ENCODE results near the gene FYN. TPM values are rescaled to one million over a fixed set of nuclear protein-coding genes. Genes with fewer than 3 reads are reported as not detected.
"Not testable (repeated sequence)": the region's sequence is repeated elsewhere in the genome, so short reads cannot be mapped to it uniquely, and the experiment has no call there.

Gene FYN
- total RNA-seq, 1 donor from 2014 or later = 5.2 TPM

DNA sequence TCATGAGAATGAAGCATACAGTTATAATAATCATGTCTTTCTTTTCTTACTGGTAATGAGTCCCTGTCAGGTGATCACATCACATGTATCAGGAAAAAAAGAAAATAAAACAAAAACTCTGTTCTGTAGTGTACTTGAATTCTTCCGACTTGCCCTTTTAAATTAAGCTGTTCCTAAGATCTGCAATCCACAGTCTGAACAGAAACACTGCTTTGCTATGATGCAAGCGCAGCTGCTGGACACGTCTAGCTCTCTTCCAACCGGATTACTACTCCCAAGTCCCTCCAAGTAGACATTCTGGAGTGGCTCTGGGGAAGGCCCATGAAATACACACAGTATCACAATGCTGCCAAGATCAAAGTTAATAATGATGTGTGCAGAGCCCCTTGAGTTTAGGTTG, 83.7 kb downstream of the FYN start:
- ATAC-seq = no peak

DNA sequence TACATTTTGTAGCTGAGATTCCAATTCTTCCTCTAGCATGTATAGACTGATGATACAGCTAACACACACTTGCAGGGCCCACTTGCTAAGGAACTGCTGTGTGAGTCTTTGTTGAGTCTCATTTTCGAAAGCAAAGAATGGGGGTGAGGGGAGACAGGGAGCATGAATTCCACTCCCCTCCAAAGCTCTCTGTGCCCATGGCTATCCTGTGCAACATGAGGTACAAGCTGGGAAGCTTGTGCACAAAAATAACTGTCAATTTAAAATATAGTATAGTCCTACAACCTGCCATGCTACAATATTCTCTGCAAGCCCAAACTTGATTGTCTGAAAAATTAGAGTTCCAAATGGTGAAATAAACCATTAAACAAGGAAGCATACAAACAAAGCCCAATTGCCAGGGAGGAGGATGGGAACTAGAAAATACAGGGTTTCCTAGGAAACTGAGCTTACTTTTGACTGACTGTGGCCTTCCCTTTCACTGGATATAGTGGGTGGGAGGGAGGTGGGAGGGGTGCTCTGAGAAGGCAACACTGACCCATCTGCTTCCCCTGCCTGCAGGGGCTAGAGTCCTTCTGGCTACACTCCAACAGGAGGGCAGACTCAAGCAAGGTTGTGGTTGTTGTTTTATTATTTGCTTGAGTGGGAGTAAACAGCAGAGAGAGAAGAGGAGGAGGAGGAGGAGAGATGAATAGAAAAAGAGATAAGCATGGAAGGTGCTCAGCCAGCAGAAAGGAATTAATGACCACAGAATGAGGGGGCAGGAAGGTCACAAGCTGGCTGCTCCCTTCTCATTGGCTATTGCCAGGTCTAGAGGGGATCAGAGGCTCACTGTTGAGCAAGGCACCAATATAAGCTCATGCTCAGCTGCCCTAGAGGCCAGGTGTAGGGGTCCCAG, 84.6 kb downstream of the FYN start:
- no peak for ATAC-seq

DNA sequence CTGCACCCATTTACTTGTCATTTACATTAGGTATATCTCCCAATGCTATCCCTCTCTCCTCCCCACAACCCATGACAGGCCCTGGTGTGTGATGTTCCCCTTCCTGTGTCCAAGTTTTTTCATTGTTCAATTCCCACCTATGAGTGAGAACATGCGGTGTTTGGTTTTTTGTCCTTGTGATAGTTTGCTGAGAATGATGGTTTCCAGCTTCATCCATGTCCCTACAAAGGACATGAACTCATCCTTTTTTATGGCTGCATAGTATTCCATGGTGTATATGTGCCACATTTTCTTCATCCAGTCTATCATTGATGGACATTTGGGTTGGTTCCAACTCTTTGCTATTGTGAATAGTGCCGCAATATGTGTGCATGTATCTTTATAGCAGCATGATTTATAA, 87.1 kb downstream of the FYN start:
- not testable (repeated sequence) for ATAC-seq

DNA sequence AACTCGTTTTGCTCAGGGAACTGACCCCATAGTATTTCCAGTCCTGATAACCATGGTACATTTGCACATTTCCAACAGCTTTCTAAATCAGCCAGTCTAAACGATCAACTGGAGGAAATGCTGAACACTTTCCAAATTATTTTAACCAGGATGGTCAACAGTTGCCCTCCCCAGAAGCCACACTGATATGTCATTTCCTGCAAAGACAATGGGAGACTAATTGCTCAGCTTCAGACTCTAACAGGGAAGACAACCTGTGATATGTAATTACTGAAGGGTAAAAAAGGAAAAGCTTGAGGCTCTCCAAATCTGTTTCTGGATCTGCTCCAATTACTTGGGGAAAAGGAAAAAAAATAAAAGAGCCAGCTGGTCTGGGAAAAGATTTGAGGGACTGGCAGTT, 88.8 kb downstream of the FYN start:
- no peak for ATAC-seq

DNA sequence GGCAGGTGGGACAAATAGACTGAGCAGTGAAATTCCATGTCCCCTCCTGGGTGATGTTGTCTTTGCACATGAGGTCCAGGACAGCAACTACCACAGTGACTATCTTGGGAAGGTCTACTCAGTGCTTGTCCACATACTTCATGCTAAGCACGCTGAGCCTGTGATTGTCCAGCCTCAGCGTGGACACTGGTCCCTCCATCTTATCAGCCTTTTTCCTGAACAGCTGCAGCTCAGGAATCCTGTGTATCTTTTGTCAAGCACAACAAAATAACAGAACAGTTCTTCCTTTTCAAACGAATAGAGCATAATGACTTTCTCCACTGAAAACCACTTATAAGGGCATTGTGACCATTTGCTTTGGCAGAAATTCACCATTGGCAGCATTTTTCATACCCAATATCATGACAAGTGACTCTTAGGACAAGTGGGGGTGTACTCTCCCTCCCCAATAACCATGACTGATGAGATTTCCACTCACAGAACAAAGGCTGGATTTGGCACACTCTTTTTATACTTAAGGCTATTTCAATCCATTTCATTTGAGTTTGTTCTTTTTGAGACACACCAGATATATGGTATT, 90.3 kb downstream of the FYN start:
- ATAC-seq = no peak

DNA sequence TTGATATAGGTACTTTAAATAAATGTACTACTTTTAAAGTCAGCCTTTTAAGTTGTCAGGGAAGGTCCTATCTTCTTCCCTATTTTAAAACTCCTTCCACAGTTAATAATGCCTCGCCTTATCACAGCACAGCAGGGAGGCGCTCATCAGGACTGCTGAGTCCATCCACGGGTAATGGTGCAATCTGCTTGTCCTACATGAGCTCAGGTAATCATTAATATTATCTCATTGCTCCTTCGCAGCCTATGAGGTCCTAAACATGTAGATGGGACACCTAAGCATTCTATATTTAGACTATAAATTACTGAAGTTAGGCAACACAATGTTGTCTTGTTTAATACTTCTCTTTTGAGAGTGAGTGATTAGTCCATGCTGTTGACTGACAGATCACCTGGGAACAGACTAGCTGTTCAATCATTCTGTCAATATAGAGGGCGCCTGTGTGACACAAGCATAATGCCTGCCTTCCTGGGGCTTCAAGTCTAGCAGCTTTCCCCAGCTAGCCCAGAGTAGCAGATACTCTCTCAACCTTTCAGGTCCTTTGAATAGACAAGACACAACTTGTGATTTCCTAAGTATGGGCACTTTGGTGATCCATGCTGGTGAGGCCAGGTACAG, 91.0 kb downstream of the FYN start:
- ATAC-seq = no peak

DNA sequence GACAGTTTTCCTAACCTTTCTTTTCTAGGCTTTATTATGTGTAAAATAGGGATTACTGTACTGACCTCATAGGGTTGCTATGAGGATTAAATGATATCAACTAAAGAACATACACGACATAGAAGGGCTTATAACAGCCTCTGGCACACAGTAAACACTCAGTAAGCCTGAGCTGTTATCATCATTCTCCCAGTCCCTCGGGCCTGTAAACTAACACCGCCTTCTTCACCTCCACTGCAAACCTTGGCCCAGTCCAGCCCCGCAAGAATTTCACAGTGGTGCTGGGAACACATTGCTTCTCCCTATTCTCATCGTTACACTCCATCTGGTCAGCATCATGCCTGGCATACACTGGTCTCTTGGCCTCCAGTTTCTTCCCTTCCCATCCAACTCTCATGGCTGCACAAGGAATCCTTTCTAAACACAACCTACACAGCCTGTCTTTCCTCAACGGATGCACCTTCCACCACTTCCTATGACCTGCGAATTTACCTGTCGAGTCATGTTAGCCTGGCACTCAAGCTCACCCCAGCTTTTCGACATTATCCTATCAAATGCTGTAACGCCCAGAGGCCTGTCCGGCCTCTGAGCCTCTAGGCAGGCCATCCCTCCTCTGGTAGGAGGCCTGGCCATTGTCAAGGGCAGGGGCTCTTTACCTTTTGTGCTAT, 92.1 kb downstream of the FYN start:
- ATAC-seq = no peak

DNA sequence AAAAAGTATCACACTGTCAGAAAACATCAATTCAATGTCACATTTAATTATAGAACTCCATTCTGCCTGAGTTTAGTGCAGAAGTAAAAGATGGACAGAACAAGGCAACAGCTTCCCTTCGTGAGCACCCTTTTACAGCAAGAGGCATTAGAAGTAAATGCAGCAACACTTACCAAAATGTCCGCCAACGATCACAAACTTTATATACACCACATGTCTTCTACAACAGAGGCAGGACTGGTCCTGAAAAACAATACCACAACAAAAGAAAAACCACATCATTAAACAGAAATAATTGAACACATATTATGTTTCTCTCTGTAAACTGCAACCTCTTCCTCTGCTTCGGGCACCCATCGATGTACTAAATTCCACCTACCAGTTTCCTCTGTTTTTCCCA, 92.9 kb downstream of the FYN start:
- ATAC-seq = no peak

DNA sequence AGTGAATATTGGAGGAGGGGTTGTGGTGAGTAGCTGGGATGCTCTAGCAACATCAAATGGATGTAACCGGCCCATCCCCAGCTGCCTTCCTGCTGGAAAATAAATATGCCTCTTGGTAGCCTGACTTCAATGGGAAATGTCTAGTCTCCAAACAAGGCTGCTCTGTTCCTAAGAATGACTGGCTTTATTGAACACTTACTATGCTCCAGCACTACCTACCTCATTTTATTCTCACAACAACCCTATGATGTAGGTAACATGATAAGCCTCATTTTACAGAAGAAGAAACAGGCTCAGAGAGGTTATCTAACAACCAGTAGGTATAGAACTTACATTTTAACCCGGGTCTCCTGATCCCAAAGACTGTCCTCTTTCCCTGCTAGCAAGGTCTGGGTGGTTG, 93.6 kb downstream of the FYN start:
- ATAC-seq = no peak

DNA sequence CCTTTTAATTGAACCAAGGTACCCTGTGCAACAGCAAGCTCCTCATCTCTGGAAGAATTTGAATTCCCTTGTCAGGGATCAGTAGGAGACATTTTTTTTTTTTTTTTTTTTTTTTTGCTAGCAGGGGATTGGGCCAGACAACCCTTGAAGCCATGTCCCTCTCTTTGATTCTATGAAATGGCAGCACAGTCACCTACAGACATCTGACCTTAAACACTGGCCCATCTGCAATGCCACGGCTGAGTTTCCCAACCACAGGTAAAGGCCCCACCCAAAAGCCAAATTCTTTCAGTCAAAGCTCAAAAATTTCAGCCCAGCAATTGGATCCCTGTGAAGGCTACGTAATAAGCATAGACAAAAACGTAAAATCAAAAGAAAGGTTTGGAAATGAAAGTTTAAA, 94.2 kb downstream of the FYN start:
- no peak for ATAC-seq

DNA sequence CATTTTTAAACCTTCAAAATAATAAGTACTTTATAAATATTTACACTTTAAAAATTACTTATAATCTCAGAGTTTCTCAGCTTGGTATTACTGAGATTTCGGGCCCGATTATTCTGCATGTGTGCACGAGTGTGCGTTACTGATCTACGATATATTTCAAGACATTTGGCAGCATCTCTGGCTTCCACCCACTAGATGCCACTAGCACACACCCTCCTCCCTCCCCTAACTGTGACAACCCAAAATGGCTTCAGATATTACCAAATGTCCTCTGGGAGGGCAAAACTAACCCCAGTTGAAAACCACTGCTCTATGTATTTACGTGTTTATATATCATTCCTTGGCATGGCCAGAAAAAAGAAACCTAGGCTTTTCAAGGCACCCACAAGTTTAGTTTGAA, 95.9 kb downstream of the FYN start:
- no peak for ATAC-seq

DNA sequence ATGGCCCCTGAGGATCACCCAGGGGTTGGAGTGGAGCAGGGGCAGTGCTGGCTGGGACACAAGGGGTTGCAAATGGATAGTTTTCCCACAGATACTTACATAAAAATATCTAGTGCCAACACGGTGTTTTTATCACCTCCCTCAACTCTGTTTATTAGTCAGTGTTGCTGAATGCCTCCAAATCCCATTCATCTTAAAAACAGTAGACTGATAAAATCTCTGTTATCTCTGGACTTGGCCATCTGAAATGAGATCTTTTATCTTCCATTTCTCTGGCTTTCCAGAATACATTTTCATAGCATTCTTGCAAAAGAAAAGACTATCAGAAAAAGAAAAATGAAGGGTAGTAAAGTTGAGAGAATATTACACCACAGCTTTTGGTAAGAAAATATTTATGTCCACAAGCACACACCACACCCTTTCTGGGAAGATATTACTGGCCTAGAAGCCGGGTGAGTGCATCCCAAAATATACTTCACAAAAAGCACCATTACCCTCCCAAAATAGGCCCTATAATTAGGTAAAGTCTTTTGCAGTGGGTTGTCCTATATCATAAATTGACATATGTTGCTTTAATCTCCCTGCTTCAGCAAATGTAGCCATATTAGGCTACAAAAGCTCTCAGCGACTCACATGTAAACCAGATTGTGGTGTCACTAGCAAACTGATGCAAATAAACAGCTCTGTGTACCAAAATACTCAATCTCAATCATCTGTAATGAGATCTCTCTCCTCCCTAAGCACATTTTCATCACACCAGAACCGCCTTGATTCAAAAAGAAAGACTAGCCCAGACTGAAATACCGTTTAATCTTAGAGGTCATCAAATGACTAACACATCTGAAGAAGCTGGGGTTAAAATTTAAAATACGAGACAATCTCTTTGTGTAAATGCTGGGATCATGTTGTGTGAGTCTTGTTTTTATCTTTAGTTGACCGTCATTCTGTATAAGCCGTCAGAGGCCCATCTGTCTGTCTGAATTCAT, 96.7 kb downstream of the FYN start:
- ATAC-seq = no peak

DNA sequence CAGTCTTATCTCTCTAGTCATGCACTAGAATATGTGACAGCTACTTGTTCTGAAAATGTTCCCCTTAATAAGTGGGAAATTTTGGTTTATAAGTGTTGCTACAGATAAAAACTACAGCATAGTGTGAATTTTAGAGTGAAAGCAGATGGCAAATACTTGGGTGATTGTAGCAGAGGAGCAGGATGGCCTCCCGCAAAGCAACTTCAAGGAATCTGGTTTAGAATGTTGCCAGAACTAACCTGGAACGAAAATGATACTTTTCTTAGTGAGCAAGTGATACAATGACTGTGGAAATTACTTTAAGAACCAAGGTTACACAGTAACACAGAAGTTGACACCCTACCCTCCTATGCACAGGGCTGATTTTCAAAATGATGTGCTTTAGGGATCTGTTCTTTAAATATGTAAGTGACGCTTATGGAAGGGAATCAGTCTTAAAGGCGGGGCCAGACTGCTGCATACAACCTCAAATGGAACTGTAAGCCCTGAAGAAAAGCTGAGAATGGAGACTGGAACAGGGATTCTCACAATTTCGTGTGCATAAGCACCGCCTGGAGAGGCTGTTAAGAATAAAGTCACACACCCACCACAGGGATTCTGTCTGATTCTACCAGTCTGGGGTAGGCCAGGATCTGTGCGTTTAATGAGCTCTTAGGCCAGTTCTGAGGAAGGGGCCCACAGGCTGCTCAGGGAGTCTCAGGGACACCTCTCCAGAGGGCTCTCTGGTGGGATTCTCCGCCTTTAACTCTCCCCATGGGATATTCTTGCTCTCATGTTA, 97.9 kb downstream of the FYN start:
- no peak for ATAC-seq

DNA sequence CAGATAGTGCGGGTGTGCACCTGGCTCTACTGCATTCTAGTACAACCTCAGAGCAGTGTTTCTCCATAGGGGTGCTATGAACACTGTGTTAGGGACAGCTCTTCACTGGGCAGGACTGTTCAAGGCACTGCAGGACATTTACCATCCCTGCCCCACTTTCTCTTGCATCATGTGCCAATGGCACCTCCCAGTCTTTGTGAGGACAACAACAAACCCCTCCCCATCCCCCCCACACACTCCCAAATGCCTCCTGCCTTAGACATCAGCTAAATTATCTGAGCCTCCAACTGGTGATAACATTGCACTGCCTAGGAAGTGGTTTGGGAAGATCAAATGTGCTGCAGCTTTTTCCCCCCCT, 98.9 kb downstream of the FYN start:
- ATAC-seq = no peak

DNA sequence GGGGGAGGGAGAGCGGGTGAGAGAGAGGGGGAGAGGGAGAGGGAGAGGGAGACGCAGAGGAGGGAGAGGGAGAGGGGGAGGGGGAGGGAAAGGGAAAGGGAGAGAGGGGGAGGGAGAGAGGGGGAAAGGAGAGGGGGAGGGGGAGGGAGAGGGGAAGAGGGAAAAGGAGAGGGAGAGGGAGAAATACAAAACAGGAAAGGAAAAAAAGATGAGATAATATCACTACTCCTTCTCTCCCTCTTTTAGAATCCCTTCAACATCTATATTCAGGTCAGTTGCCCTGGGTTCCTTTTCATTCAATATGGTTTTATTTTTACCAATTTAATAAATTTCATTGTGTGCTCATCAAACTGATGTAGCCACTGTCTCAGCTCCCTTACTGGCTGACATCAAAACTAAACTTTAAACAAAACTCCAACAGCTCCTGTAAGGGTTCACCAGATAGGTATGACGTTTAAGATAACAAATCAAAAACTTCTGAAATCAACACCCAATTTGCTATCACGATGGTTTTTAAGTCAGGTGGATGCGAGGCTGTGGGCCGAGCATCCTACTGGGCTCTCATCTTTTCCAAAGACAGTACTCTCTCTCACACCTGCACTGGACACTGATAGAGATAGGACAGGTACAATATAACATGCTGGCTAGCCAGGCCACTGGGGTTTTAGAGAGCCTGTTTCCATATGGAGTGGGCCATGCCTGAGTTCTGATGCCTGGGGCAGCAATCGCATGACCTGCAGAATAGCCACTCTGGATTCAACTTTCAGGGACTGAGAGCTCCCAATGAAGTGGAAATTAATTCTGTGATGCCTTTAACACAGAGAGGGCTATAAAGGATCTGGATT, 99.5 kb downstream of the FYN start:
- ATAC-seq = no peak

DNA sequence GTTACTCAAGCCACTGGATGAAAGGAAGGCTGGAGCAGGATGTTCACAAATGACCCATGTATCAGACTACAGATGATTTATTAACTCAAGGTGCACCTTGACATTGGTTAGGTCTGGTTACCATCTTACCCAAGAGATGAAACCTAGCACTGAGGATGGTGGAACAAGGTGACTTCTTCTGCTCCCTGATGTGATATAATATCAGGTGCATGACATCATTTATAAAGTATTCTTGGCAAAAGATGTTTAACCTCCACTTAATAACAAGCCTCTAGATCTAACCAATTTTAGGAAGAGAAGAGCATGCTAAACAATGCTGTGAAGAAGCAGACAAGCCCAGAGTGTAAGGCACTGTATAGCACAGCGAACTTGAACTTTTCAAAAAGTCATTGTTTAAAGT, 100.9 kb downstream of the FYN start:
- ATAC-seq = no peak

DNA sequence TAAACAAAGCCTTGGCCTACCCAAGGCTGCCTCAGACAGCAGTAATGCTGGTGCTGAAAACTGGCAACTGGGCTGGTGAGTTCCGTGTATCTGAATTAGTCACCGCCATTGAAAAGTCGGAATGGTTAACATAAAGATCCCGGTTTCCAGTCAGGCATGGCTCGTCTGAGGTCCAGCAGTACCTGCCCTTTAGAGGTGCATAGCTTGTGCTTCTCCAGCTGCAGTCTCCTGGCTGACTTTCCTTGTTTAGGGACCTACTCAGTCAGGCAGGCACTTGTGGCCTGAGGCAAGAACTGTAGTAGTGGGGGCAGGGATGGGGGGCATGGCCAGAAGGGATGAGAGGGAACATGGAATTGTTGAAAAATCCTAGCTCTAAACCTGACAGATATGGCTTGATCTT, 101.6 kb downstream of the FYN start:
- no peak for ATAC-seq

DNA sequence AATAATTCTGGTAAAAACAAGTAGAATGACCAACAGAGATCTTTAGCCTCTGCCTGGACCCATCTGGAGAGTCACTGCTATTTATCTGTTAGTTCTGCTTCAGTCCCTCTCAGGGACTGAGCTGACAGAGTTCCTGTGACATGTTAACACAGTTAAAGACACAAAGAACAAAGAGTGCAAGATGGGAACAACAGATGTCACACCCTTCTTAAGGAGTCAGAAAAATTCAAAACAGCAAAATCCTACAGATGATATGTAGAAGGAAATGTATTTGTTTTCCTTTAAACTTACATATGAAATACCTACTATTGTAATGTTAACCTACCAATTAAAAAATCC, 102.2 kb downstream of the FYN start:
- ATAC-seq = no peak

DNA sequence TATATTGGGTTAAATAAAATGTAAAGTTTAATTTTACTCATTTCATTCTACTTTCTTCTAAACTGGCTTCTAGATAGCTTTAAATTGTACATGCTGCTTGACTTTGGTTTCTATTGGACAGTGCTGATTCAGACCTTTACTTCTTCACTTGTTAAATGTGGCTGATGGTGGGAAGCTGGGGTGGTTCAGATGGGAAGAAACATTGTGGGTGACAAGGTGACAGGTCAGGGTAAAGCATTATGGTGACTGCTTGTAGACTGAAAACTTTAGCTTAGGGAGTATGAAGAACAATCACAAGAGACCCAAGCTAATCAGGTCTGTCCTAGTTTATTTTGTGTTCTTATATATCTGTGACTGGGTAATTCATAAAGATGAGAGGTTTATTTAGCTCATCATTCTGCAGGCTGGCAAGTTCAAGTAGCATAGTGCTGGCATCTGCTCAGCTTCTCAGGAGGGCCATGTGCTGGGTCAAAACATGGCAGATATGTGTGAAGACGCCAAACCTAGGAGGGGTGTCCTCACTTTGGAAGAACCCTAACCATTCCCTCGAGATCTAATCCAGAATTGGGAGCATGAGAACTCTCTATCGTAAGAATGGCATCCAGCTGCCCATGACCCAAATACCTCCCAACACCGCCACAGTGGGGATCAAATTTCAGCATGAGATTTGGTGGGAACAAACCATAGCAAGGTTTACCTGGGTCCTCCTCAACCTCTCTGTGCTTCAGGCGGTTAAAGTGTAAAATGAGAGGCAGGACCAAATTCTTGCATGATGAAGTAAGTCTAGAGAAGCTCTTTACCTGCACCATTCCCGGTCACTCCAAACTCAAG, 102.8 kb downstream of the FYN start:
- ATAC-seq = no peak
